GM12878 (cell line): ENCODE data around the gene CHST13. TPM values are rescaled to one million over a fixed set of nuclear protein-coding genes. Genes with fewer than 3 reads are reported as not detected.

Source experiments
- ATAC-seq: fragments of 200-7000 bp; cut with Tn5 transposase; 3 replicates; pipeline ENCODE4 v1.9.1; 2020; ENCODE audit warnings: mild to moderate bottlenecking, moderate library complexity
- BruUV-seq: library from RNA; stranded (reverse); fragments of 400-500 nt; replicated peaks from 2 replicates; lab custom pipeline; 2021; lab: Mats Ljungman, UMichigan
- CTCF ChIA-PET: fragments of 300-600 bp; sonication (Branson Sonifier 250); formaldehyde crosslinking; extraction: SDS; loops from one replicate; lab custom pipeline; 2021; ENCODE audit warnings: inconsistent platforms; lab: Yijun Ruan, JAX
- POLR2A ChIA-PET: fragments of 350-600 bp; formaldehyde crosslinking; extraction: SDS; loops from one replicate; lab custom pipeline; 2021; ENCODE audit warnings: inconsistent platforms; lab: Charles Lee
- RAD21 ChIA-PET: fragments of 300-600 bp; sonication (Branson Sonifier 250); formaldehyde crosslinking; loops from one replicate; lab custom pipeline; 2023; ENCODE audit warnings: antibody characterized with exemption; ENCODE audit not compliant: unreplicated experiment; lab: Charles Lee
- SMC1A ChIA-PET: fragments of 300-600 bp; sonication (Branson Sonifier 250); formaldehyde crosslinking; loops from one replicate; lab custom pipeline; 2023; ENCODE audit not compliant: unreplicated experiment, uncharacterized antibody; lab: Charles Lee
- DNase-seq: peaks from one replicate; pipeline ENCODE4 v3.0.0-alpha.2; 2011; ENCODE audit warnings: low read depth, low spot score
- FAIRE-seq: peaks from 3 replicates; lab custom pipeline; 2011; peaks lifted over from hg19 to GRCh38; lab: Jason Lieb, UNC
- H2AFZ ChIP-seq: 2 replicates; pipeline ENCODE4 v1.6.0; 2011; ENCODE audit warnings: low read depth, low read length, control low read depth; ENCODE audit not compliant: control insufficient read depth
- H3K27ac ChIP-seq: 2 replicates; pipeline ENCODE4 v1.5.1; 2011; ENCODE audit warnings: control low read depth; ENCODE audit not compliant: control insufficient read depth, insufficient read depth
- H3K27me3 ChIP-seq, 2 experiments: replicated peaks in 1 of 2; 2 replicates each; pipeline versions ENCODE4 v1.6.0 to v1.6.1; 2011; ENCODE audit warnings: low read length in 1 of 2; ENCODE audit not compliant: control insufficient read depth in 2 of 2, insufficient read depth in 2 of 2
- H3K36me3 ChIP-seq, 2 experiments: 2 replicates each; pipeline ENCODE4 v1.5.1; 2011; ENCODE audit warnings: low read length in 1 of 2; ENCODE audit not compliant: control insufficient read depth in 2 of 2, insufficient read depth in 2 of 2
- H3K4me1 ChIP-seq: 2 replicates; pipeline ENCODE4 v1.6.1; 2011; ENCODE audit warnings: mild to moderate bottlenecking, low read length, moderate library complexity, mixed read lengths; ENCODE audit not compliant: control insufficient read depth, insufficient read depth
- H3K4me2 ChIP-seq: 2 replicates; pipeline ENCODE4 v1.6.0; 2011; ENCODE audit warnings: control low read depth; ENCODE audit not compliant: control insufficient read depth, insufficient read depth
- H3K4me3 ChIP-seq: fragments of 200-600 bp; sonication (generic); 2 replicates; pipeline ENCODE4 v1.5.1; 2016
- H3K79me2 ChIP-seq: 2 replicates; pipeline ENCODE4 v1.6.0; 2011; ENCODE audit warnings: low read length; ENCODE audit not compliant: control insufficient read depth, insufficient read depth
- H3K9ac ChIP-seq: 2 replicates; pipeline ENCODE4 v1.8.0; 2011; ENCODE audit warnings: low read length, control low read depth, mixed read lengths; ENCODE audit not compliant: control insufficient read depth, insufficient read depth
- H3K9me3 ChIP-seq: replicated peaks from 3 replicates; pipeline ENCODE4 v1.5.1; 2011; ENCODE audit warnings: mild to moderate bottlenecking, low read length; ENCODE audit not compliant: control insufficient read depth, insufficient read depth
- H4K20me1 ChIP-seq: 2 replicates; pipeline ENCODE4 v1.6.0; 2011; ENCODE audit not compliant: control insufficient read depth, insufficient read depth
- BCL3 ChIP-seq: IDR thresholded peaks from 2 replicates; pipeline ENCODE4 v1.6.1; 2011; ENCODE audit warnings: borderline replicate concordance, low read depth, mild to moderate bottlenecking, moderate library complexity, low read length; ENCODE audit not compliant: insufficient read depth, poor library complexity, severe bottlenecking
- CTCF ChIP-seq, 3 experiments: IDR thresholded peaks in 2 of 3; conservative IDR thresholded peaks in 1 of 3; 2 replicates each; pipeline ENCODE4 v1.5.1; 2011; ENCODE audit warnings: low read depth in 3 of 3, low read length in 3 of 3, mild to moderate bottlenecking in 3 of 3, control low read depth in 2 of 3, moderate library complexity in 2 of 3, inconsistent platforms in 1 of 3, mixed read lengths in 1 of 3; ENCODE audit not compliant: control insufficient read depth in 2 of 3, insufficient read depth in 1 of 3; ENCODE audit errors: extremely low read depth in 1 of 3
- IRF3 ChIP-seq: fragments of 450-650 bp; IDR thresholded peaks from 2 replicates; pipeline ENCODE4 v1.6.1; 2014; ENCODE audit warnings: mild to moderate bottlenecking
- WGBS: methylation state at CpG from one replicate; pipeline ENCODE4 v1.1.6; 2016; ENCODE audit warnings: low lambda C conversion rate; ENCODE audit not compliant: insufficient replicate concordance, insufficient coverage; ENCODE audit errors: missing lambda C conversion rate; 5-methylcytosine and 5-hydroxymethylcytosine counted together
- in situ Hi-C: fragments of 300-500 bp; cut with MboI; formaldehyde crosslinking; loops from 9 replicates; pipeline ENCODE4 v1.14.3; 2018; ENCODE audit warnings: mixed read lengths
- intact Hi-C: fragments of 100-400 bp; cut with micrococcal nuclease; formaldehyde crosslinking; loops from one replicate; pipeline ENCODE4 v1.14.2; 2022; ENCODE audit not compliant: unreplicated experiment
- polyA plus RNA-seq, 11 experiments: library from polyadenylated mRNA; depleted of rRNA in 4 of 11; unstranded in 6 of 11; stranded (reverse) in 5 of 11; fragments of >200 nt; fragmentation: Nextera tagmentation in 4 of 11; fragmentation: Illumina TruSeq in 1 of 11; extraction: Ambion mirVana in 4 of 11; extraction: Trizol in 1 of 11; gene quantifications; 1 replicate in 1 of 11; 2 replicates in 10 of 11; pipeline versions ENCODE4 v1.2.1 to v1.2.3, GENCODE V29; 2011 to 2016; ENCODE audit warnings: inconsistent platforms in 2 of 11, missing spikeins in 2 of 11, low read depth in 1 of 11
- total RNA-seq, 4 experiments: library from RNA; depleted of rRNA in 3 of 4; stranded (reverse); fragments of >200 nt in 3 of 4; fragmentation: Illumina TruSeq in 1 of 4; extraction: Trizol in 1 of 4; gene quantifications; 2 replicates each; pipeline versions ENCODE4 v1.2.1 to v1.2.3, GENCODE V29; 2013 to 2021

CHST13 gene
- total and polyA plus RNA-seq, 10 of the 15 experiments (the other 5 are each of a cell fraction or from before 2014, with no cell fraction given) = not detected

- TF ChIP-seq BCL3 (no peak), IRF3 (no peak)
Observed at GRCh38 chr3:126554560-126555525, 30.9 kb downstream of the CHST13 start (continued).

- DNase-seq = no peak
- no peak for FAIRE-seq
Observed at GRCh38 chr3:126555795-126556636, 32.1 kb downstream of the CHST13 start.

More at GRCh38 chr3:126555795-126556636, 32.1 kb downstream of the CHST13 start:
- ChIA-PET POLR2A (no interaction called here), RAD21 (no interaction called here), SMC1A (no interaction called here), CTCF (no interaction called here)
- Histone ChIP-seq H3K9ac (no peak overlapping the region), H3K36me3 (no peaks in the 10 kb centered on the region), H3K4me3 (no peak overlapping the region), H3K9me3 (no peaks in the 10 kb centered on the region), H3K4me2 (no peak overlapping the region), H4K20me1 (no peaks in the 10 kb centered on the region), H3K27ac (no peak overlapping the region), H3K79me2 (no peaks in the 10 kb centered on the region), H3K27me3 (no peaks in the 10 kb centered on the region; a peak in 2 of 4 replicates), H3K4me1 (no peaks in the 10 kb centered on the region), H2AFZ (no peak overlapping the region)
- in situ Hi-C loops = no loop called here
- BruUV-seq = no TSS peak
- ATAC-seq = no peak
- WGBS = 26% methylated on average over 10 of the region's 10 CpGs
- TF ChIP-seq CTCF (IDR thresholded peaks at IDR 0.05 in 2 of 3, conservative IDR thresholded peaks at IDR 0.05 in 1 of 3; ENCODE audit: control insufficient read depth in 2 of 3, extremely low read depth in 1 of 3, insufficient read depth in 1 of 3, low read depth in 3 of 3, low read length in 3 of 3) = no peak
- intact Hi-C loops = no loop called here
